ENCODE data around the gene DNM3.

DNA sequence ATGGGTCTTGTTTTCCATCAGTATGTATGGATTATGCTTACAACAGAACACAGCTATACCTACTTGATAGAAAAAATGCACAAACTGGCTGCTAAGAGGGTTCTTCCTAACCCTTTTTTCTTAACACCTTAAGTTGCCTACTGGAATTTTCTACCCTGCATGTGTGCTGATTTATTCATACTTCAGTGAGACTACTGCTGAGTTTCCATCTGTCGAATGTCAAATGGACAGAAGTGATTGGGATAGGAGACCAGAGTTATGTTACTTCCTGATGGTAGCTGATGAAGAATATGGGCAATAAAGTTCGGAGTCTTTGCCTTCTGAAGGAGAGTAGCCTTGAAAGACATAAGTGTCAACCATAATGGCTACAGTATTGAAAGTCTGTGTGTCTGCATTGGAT, 6.5 kb upstream of the DNM3 start:
- TF ChIP-seq CTCF (conservative IDR thresholded peaks at IDR 0.05; ENCODE audit: low read depth, low read length), result no peak
- TF ChIP-seq EZH2 (IDR thresholded peaks at IDR 0.05; ENCODE audit: borderline replicate concordance, low read depth, low read length, poor library complexity, severe bottlenecking), result no peak

Data from A673 (cell line).